HepG2 (cell line): ENCODE measurements around the gene ENTHD1. TPM values are rescaled to one million over a fixed set of nuclear protein-coding genes. Genes with fewer than 3 reads are reported as not detected.

Experiments used
- ATAC-seq: fragments of 200-7000 bp; cut with Tn5 transposase; 3 replicates; pipeline ENCODE4 v1.9.1; 2020; ENCODE audit warnings: mild to moderate bottlenecking, moderate library complexity
- BruUV-seq: library from RNA; stranded (reverse); fragments of 400-500 nt; replicated peaks from 2 replicates; lab custom pipeline; 2021; lab: Mats Ljungman, UMichigan
- CTCF ChIA-PET: fragments of 300-600 bp; formaldehyde crosslinking; extraction: SDS; loops from one replicate; lab custom pipeline; 2021; ENCODE audit warnings: low total read pairs, inconsistent platforms, low intra/inter-chr PET ratio; lab: Yijun Ruan, JAX
- POLR2A ChIA-PET: fragments of 350-600 bp; sonication (Branson Sonifier 250); formaldehyde crosslinking; loops from one replicate; lab custom pipeline; 2020; ENCODE audit warnings: antibody characterized with exemption, inconsistent platforms; lab: Yijun Ruan, JAX
- DNase-seq: peaks from one replicate; pipeline ENCODE4 v3.0.0-alpha.2; 2015; ENCODE audit warnings: low spot score
- FAIRE-seq: peaks from 3 replicates; lab custom pipeline; 2011; peaks lifted over from hg19 to GRCh38; lab: Jason Lieb, UNC
- H2AFZ ChIP-seq: one replicate; pipeline ENCODE4 v1.6.1; 2011; ENCODE audit warnings: low read length, inconsistent platforms
- H3K27ac ChIP-seq: fragments of 300-600 bp; 3 replicates; pipeline ENCODE4 v1.8.0; 2011; ENCODE audit warnings: mixed run types, mild to moderate bottlenecking, mixed read lengths, low read length, inconsistent platforms; ENCODE audit not compliant: insufficient read depth; ENCODE audit errors: extremely low read length
- H3K27me3 ChIP-seq, 2 experiments: fragments of 200-600 bp in 1 of 2; 2 replicates in 1 of 2; 3 replicates in 1 of 2; pipeline versions ENCODE4 v1.6.0 to v1.8.0; 2011; ENCODE audit warnings: low read length in 2 of 2, mild to moderate bottlenecking in 2 of 2, moderate library complexity in 2 of 2, inconsistent platforms in 1 of 2; ENCODE audit not compliant: insufficient read depth in 2 of 2, control insufficient read depth in 1 of 2
- H3K36me3 ChIP-seq, 2 experiments: fragments of 200-600 bp in 1 of 2; replicated peaks in 1 of 2; 2 replicates in 1 of 2; 3 replicates in 1 of 2; pipeline versions ENCODE4 v1.5.1 to v1.8.0; 2011; ENCODE audit warnings: low read length in 2 of 2, inconsistent platforms in 1 of 2; ENCODE audit not compliant: insufficient read depth in 2 of 2, control insufficient read depth in 1 of 2
- H3K4me1 ChIP-seq: 2 replicates; pipeline ENCODE4 v1.5.1; 2012; ENCODE audit warnings: low read length, inconsistent platforms; ENCODE audit not compliant: insufficient read depth
- H3K4me2 ChIP-seq: 2 replicates; pipeline ENCODE4 v1.6.0; 2011; ENCODE audit warnings: low read depth, low read length, inconsistent platforms
- H3K4me3 ChIP-seq, 3 experiments: fragments of 200-600 bp in 1 of 3; sonication (generic), shearing (Covaris generic) in 1 of 3; replicated peaks in 1 of 3; 2 replicates each; pipeline ENCODE4 v1.5.1; 2011 to 2016; ENCODE audit warnings: low read length in 3 of 3, inconsistent platforms in 2 of 3, low read depth in 2 of 3, mild to moderate bottlenecking in 2 of 3, control low read depth in 1 of 3, mixed read lengths in 1 of 3; ENCODE audit not compliant: insufficient read depth in 1 of 3
- H3K79me2 ChIP-seq: one replicate; pipeline ENCODE4 v1.6.1; 2011; ENCODE audit warnings: low read length, inconsistent platforms; ENCODE audit not compliant: insufficient read depth
- H3K9ac ChIP-seq: 2 replicates; pipeline ENCODE4 v1.6.0; 2011; ENCODE audit warnings: mild to moderate bottlenecking, low read depth, low read length, inconsistent platforms; ENCODE audit not compliant: insufficient read depth
- H3K9me3 ChIP-seq: 2 replicates; pipeline ENCODE4 v1.5.1; 2012; ENCODE audit warnings: mild to moderate bottlenecking, low read length
- H4K20me1 ChIP-seq: 2 replicates; pipeline ENCODE4 v1.6.0; 2011; ENCODE audit warnings: inconsistent platforms, mild to moderate bottlenecking, low read length, moderate library complexity; ENCODE audit not compliant: insufficient read depth
- ATF7 ChIP-seq, 2 experiments: fragments of 450-650 bp in 1 of 2; sonication (generic) in 1 of 2; formaldehyde crosslinking in 1 of 2; IDR thresholded peaks; 2 replicates each; pipeline versions ENCODE4 v1.4.0 to v1.6.1; 2016 to 2020; ENCODE audit warnings: antibody characterized with exemption in 1 of 2, mild to moderate bottlenecking in 1 of 2, missing genetic modification reagents in 1 of 2
- PREB ChIP-seq: sonication (generic); formaldehyde crosslinking; IDR thresholded peaks from 2 replicates; pipeline ENCODE4 v1.4.0; 2020; ENCODE audit warnings: missing genetic modification reagents
- SRF ChIP-seq: IDR thresholded peaks from 2 replicates; pipeline ENCODE4 v1.6.1; 2011; ENCODE audit warnings: mild to moderate bottlenecking, low read depth, low read length, moderate library complexity
- ZNF350 ChIP-seq: sonication (generic); formaldehyde crosslinking; IDR thresholded peaks from 2 replicates; pipeline ENCODE4 v1.4.0; 2020; ENCODE audit warnings: mild to moderate bottlenecking, low read depth, missing genetic modification reagents, borderline replicate concordance
- ZNF549 ChIP-seq: sonication (generic); formaldehyde crosslinking; IDR thresholded peaks from 2 replicates; pipeline ENCODE4 v1.5.0; 2020; ENCODE audit warnings: missing genetic modification reagents
- WGBS: methylation state at CpG from one replicate; pipeline ENCODE4 v1.1.6; 2017; ENCODE audit warnings: low lambda C conversion rate; 5-methylcytosine and 5-hydroxymethylcytosine counted together
- in situ Hi-C: cut with HindIII; loops from 2 replicates; pipeline ENCODE4 v1.10.0; 2017; ENCODE audit warnings: low pct_unique_long_range_greater_than_20kb; ENCODE audit not compliant: extremely low pct_ligation_motif_present
- intact Hi-C: fragments of 100-400 bp; cut with micrococcal nuclease; formaldehyde crosslinking; loops from one replicate; pipeline ENCODE4 v1.10.0; 2022; ENCODE audit not compliant: unreplicated experiment
- polyA plus RNA-seq, 8 experiments: library from polyadenylated mRNA; depleted of rRNA in 3 of 8; stranded (reverse) in 7 of 8; unstranded in 1 of 8; fragments of >200 nt; fragmentation: Illumina TruSeq in 4 of 8; extraction: Trizol in 4 of 8; gene quantifications; 2 replicates each; pipeline versions ENCODE4 v1.2.1 to v1.2.3, GENCODE V29; 2011 to 2016; ENCODE audit warnings: low read depth in 4 of 8, missing spikeins in 1 of 8, mixed read lengths in 1 of 8; ENCODE audit not compliant: insufficient read depth in 1 of 8
- total RNA-seq, 5 experiments: library from RNA; depleted of rRNA; stranded (reverse); fragments of >200 nt; fragmentation: Illumina TruSeq; extraction: Trizol; gene quantifications; 2 replicates each; pipeline ENCODE4 v1.2.3, GENCODE V29; 2016; ENCODE audit warnings: low read depth in 1 of 5
- TF ChIP-seq, protein P1 (sequence below): sonication (generic); formaldehyde crosslinking; IDR thresholded peaks from 2 replicates; pipeline ENCODE4 v1.4.0; 2020; ENCODE audit warnings: missing genetic modification reagents, borderline replicate concordance
- TF ChIP-seq, protein P2 (sequence below): sonication (generic); formaldehyde crosslinking; IDR thresholded peaks from 2 replicates; pipeline ENCODE4 v1.4.0; 2020; ENCODE audit warnings: missing genetic modification reagents, borderline replicate concordance

The ENTHD1 gene
- total and polyA plus RNA-seq, 2 of the 13 experiments (the other 11 are each of a cell fraction or from before 2014, with no cell fraction given): not detected

GRCh38 chr22:39776295-39777009 is 117.1 kb downstream of the ENTHD1 start (continued):
- TF ChIP-seq, protein P1, sequence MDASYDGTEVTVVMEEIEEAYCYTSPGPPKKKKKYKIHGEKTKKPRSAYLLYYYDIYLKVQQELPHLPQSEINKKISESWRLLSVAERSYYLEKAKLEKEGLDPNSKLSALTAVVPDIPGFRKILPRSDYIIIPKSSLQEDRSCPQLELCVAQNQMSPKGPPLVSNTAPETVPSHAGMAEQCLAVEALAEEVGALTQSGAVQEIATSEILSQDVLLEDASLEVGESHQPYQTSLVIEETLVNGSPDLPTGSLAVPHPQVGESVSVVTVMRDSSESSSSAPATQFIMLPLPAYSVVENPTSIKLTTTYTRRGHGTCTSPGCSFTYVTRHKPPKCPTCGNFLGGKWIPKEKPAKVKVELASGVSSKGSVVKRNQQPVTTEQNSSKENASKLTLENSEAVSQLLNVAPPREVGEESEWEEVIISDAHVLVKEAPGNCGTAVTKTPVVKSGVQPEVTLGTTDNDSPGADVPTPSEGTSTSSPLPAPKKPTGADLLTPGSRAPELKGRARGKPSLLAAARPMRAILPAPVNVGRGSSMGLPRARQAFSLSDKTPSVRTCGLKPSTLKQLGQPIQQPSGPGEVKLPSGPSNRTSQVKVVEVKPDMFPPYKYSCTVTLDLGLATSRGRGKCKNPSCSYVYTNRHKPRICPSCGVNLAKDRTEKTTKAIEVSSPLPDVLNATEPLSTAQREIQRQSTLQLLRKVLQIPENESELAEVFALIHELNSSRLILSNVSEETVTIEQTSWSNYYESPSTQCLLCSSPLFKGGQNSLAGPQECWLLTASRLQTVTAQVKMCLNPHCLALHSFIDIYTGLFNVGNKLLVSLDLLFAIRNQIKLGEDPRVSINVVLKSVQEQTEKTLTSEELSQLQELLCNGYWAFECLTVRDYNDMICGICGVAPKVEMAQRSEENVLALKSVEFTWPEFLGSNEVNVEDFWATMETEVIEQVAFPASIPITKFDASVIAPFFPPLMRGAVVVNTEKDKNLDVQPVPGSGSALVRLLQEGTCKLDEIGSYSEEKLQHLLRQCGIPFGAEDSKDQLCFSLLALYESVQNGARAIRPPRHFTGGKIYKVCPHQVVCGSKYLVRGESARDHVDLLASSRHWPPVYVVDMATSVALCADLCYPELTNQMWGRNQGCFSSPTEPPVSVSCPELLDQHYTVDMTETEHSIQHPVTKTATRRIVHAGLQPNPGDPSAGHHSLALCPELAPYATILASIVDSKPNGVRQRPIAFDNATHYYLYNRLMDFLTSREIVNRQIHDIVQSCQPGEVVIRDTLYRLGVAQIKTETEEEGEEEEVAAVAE (CRISPR knock-in tag): no peak
- TF ChIP-seq, protein P2, sequence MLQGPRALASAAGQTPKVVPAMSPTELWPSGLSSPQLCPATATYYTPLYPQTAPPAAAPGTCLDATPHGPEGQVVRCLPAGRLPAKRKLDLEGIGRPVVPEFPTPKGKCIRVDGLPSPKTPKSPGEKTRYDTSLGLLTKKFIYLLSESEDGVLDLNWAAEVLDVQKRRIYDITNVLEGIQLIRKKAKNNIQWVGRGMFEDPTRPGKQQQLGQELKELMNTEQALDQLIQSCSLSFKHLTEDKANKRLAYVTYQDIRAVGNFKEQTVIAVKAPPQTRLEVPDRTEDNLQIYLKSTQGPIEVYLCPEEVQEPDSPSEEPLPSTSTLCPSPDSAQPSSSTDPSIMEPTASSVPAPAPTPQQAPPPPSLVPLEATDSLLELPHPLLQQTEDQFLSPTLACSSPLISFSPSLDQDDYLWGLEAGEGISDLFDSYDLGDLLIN (CRISPR knock-in tag): no peak
- TF ChIP-seq ZNF549: no peak

DNA sequence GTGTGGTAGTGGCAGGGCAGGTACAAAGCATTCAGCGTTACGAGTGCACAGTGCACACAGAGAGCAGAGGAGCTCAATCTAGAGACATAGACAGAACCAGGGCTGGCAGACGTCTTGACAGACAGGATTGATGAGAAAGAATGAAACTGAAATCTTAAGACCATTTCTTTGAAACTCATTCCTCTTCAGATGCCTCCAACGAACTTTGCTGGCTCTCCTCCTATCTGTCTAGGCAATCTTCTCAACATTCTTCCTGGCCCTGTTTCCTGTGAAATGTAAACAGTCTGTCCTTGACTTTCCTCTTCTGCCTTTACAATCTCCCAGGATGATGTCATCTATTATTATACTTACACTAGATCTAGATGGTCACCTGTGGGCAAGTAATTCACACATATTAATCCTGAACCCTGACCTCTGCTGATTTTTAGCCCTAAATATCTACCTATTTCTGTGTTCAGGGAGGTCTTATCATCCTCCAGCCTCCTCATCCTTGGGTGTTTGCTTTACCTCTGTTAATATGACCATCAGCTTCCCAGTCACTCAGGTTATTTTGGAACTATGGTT is 119.5 kb downstream of the ENTHD1 start:
- BruUV-seq: no TSS peak
- Histone ChIP-seq H3K4me3 (no peak overlapping the region), H3K9ac (no peak overlapping the region), H3K27me3 (no peaks in the 10 kb centered on the region), H3K36me3 (no peaks in the 10 kb centered on the region), H3K27ac (no peak overlapping the region), H4K20me1 (no peaks in the 10 kb centered on the region), H3K4me1 (no peaks in the 10 kb centered on the region), H3K9me3 (no peaks in the 10 kb centered on the region), H3K4me2 (no peak overlapping the region), H3K79me2 (no peaks in the 10 kb centered on the region), H2AFZ (no peak overlapping the region)
- in situ Hi-C loops: loop anchor here (10.0 kb wide), 1 partner anchor 59 kb away; no protein-coding TSS in a partner anchor
- intact Hi-C loops: no loop called here
- ATAC-seq: no peak
- ChIA-PET CTCF (no interaction called here), POLR2A (no interaction called here)
- TF ChIP-seq PREB (CRISPR knock-in tag) (no peak), SRF (no peak), ATF7 (IDR thresholded peaks at IDR 0.05) (peak; percentile 90), ATF7 (CRISPR knock-in tag; IDR thresholded peaks at IDR 0.05) (no peak), ZNF350 (CRISPR knock-in tag) (no peak)
- no peak for FAIRE-seq
- DNase-seq: no peak
- 1% methylated on average over 4 of the region's 4 CpGs for WGBS
